ENCODE results near the gene ZNF662. TPM values are rescaled to one million over a fixed set of nuclear protein-coding genes. Genes with fewer than 3 reads are reported as not detected.

ZNF662 gene
- total RNA-seq, 2 experiments from 2014 or later: not detected

DNA sequence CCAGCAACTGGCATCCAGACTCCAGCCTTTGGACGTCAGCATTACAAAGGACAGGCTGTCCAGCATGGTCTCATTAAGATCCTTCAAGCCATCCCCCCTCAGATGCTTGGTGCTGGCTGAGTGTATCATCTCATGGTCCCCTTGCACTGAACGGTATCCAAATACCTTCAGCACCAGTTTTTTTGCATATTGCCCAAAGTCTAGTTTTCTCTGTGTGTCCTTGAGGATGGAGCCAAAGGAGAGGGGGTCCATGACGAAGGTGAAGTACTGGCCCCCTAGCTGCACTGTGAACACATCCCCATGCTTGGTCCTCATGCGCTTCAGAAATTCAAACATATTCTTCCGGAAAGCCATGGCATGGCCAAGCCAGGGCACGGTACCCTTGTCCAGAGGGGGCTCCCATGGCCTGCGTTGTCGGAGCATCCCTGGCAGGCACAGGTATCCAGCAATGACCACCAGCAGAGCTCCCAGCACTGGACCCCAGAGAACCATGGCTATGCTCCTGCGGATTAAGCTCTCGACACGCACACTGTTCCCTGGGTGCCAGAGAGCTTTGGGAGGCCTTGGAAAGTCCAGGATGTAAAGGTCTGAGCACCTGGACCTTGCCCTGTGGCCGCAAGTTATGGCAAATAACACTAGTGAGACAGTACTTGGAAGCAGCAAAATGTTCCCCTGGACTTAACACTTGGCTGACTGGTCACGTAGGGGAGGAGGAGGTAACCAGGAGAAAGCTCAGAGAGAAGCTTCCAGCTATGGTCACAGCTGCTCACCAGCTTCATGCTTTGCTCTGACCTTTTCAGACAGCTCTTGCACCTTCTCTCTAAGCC lies 30.4 kb upstream of the ZNF662 start, which contains the start of gene CYP8B1:
TSS of gene CYP8B1 (minus strand) at position 555 of the 827 bp plus-strand sequence. CDS start at position 492, 63 bp downstream.
- Histone ChIP-seq H2AFZ (ENCODE audit: low read length) (no peak within 1 kb of the TSS), H3K27ac (ENCODE audit: low read depth, low read length, poor library complexity, severe bottlenecking) (no peak within 1 kb of the TSS), H3K9me2 (ENCODE audit: insufficient read depth, low read length) (no peaks in the 10 kb centered on the region), H3K36me3 (ENCODE audit: insufficient read depth, low read length) (no peaks in the 10 kb centered on the region), H3K4me3 (ENCODE audit: low read depth, low read length, poor library complexity, severe bottlenecking) (no peak within 1 kb of the TSS), H4K20me1 (ENCODE audit: insufficient read depth, low read length) (no peaks in the 10 kb centered on the region), H3K79me2 (ENCODE audit: insufficient read depth, low read depth, low read length) (no peaks in the 10 kb centered on the region), H3K4me1 (ENCODE audit: insufficient read depth, low read length, poor library complexity, severe bottlenecking) (peaks cover 2% of the 10 kb centered on the region), H3K9me3 (ENCODE audit: low read length) (no peaks in the 10 kb centered on the region), H3K4me2 (ENCODE audit: low read length) (no peak within 1 kb of the TSS)
- DNase-seq (ENCODE audit: low spot score): no peak
- CTCF ChIA-PET (ENCODE audit: unreplicated experiment): no interaction called here
- intact Hi-C loops (cut with micrococcal nuclease; ENCODE audit: unreplicated experiment): no loop called here
- POLR2A ChIA-PET: interaction anchor here (0.7 kb wide), 1 partner anchor 80 kb away, joined by 3 read pairs; no protein-coding TSS in a partner anchor
- TF ChIP-seq EZH2phosphoT487 (IDR thresholded peaks at IDR 0.05; ENCODE audit: borderline replicate concordance, low read depth, low read length) (no peak), CTCF (conservative IDR thresholded peaks at IDR 0.05; ENCODE audit: low read length) (no peak)
- no TSS peak for BruUV-seq (replicated peaks)

DNA sequence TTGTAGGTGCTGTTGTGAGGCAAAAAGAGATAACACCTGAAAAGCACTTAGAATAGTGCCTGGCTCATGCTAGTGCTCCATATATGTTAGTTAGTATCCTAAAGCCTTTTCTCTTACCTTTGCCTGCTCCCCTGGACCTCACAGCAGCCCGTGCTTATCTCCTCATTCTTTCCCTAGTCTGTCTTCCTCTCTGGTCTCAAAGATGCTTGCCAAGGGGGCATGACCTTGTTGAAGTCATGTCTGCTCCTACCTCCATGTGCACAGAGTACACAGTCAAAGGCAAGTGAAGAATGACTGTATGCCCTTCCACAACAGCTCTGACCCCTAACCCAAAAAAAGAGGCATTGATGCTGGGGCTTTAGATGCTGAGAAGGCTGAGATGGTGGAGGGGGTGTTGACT lies 29.5 kb upstream of the ZNF662 start:
- POLR2A ChIA-PET: interaction anchor here (0.7 kb wide), 1 partner anchor 81 kb away, joined by 3 read pairs; no protein-coding TSS in a partner anchor

More for the DNA sequence above, 29.5 kb upstream of the ZNF662 start:
- CTCF ChIA-PET (ENCODE audit: unreplicated experiment): no interaction called here
- no TSS peak for BruUV-seq (replicated peaks)
- H3K9me2 ChIP-seq (ENCODE audit: insufficient read depth, low read length): no peaks in the 10 kb centered on the region
- H4K20me1 ChIP-seq (ENCODE audit: insufficient read depth, low read length): no peaks in the 10 kb centered on the region
- H3K4me2 ChIP-seq (ENCODE audit: low read length): no peak overlapping the region
- no peak overlapping the region for H3K4me3 ChIP-seq (ENCODE audit: low read depth, low read length, poor library complexity, severe bottlenecking)
- no peaks in the 10 kb centered on the region for H3K9me3 ChIP-seq (ENCODE audit: low read length)
- TF ChIP-seq CTCF (conservative IDR thresholded peaks at IDR 0.05; ENCODE audit: low read length): no peak
- no peak for TF ChIP-seq EZH2phosphoT487 (IDR thresholded peaks at IDR 0.05; ENCODE audit: borderline replicate concordance, low read depth, low read length)
- no peaks in the 10 kb centered on the region for H3K79me2 ChIP-seq (ENCODE audit: insufficient read depth, low read depth, low read length)
- DNase-seq (ENCODE audit: low spot score): no peak
- H3K27ac ChIP-seq (ENCODE audit: low read depth, low read length, poor library complexity, severe bottlenecking): no peak overlapping the region
- H2AFZ ChIP-seq (ENCODE audit: low read length): no peak overlapping the region
- H3K4me1 ChIP-seq (ENCODE audit: insufficient read depth, low read length, poor library complexity, severe bottlenecking): peaks cover 7% of the 10 kb centered on the region
- no peaks in the 10 kb centered on the region for H3K36me3 ChIP-seq (ENCODE audit: insufficient read depth, low read length)
- intact Hi-C loops (cut with micrococcal nuclease; ENCODE audit: unreplicated experiment): no loop called here

All from OCI-LY7 (cell line).